H9 (cell line): ENCODE measurements around the gene IRX4. TPM values are rescaled to one million over a fixed set of nuclear protein-coding genes. Genes with fewer than 3 reads are reported as not detected.

ENCODE experiments used
- DNase-seq: peaks from one replicate; pipeline ENCODE4 v3.0.0-alpha.2; 2017
- H2AFZ ChIP-seq: one replicate; pipeline ENCODE4 v1.6.1; 2013; ENCODE audit warnings: mild to moderate bottlenecking, low read length, control low read depth, moderate library complexity
- H2AK5ac ChIP-seq: 2 replicates; pipeline ENCODE4 v1.6.1; 2013; ENCODE audit warnings: low read length, control low read depth, mixed read lengths; ENCODE audit not compliant: insufficient read length
- H2BK120ac ChIP-seq: one replicate; pipeline ENCODE4 v1.6.1; 2013; ENCODE audit warnings: low read depth, mild to moderate bottlenecking, low read length, control low read depth, inconsistent platforms; ENCODE audit not compliant: poor library complexity, severe bottlenecking
- H2BK12ac ChIP-seq: 2 replicates; pipeline ENCODE4 v1.6.1; 2013; ENCODE audit warnings: low read length, control low read depth, mixed read lengths, low read depth; ENCODE audit not compliant: insufficient read length
- H2BK15ac ChIP-seq: 2 replicates; pipeline ENCODE4 v1.6.1; 2013; ENCODE audit warnings: low read depth, low read length, control low read depth
- H2BK20ac ChIP-seq: one replicate; pipeline ENCODE4 v1.6.1; 2013; ENCODE audit warnings: low read depth, mild to moderate bottlenecking, low read length, control low read depth, inconsistent platforms; ENCODE audit not compliant: poor library complexity, severe bottlenecking
- H2BK5ac ChIP-seq: 2 replicates; pipeline ENCODE4 v1.6.1; 2013; ENCODE audit warnings: low read length, control low read depth, mixed read lengths; ENCODE audit not compliant: insufficient read length
- H3K14ac ChIP-seq: 2 replicates; pipeline ENCODE4 v1.6.1; 2013; ENCODE audit warnings: low read length, control low read depth; ENCODE audit not compliant: insufficient read depth
- H3K18ac ChIP-seq: 2 replicates; pipeline ENCODE4 v1.6.1; 2013; ENCODE audit warnings: low read depth, mild to moderate bottlenecking, mixed read lengths, low read length, control low read depth; ENCODE audit not compliant: insufficient read length
- H3K23ac ChIP-seq: 2 replicates; pipeline ENCODE4 v1.6.1; 2013; ENCODE audit warnings: low read length, control low read depth, mixed read lengths, low read depth; ENCODE audit not compliant: insufficient read length
- H3K23me2 ChIP-seq: 2 replicates; pipeline ENCODE4 v1.6.1; 2013; ENCODE audit warnings: low read depth, mild to moderate bottlenecking, mixed read lengths, low read length, control low read depth; ENCODE audit not compliant: insufficient read length, poor library complexity, severe bottlenecking
- H3K27ac ChIP-seq: 2 replicates; pipeline ENCODE4 v1.5.1; 2013; ENCODE audit warnings: low read length, control low read depth, mixed read lengths, low read depth; ENCODE audit not compliant: insufficient read length
- H3K27me3 ChIP-seq: 2 replicates; pipeline ENCODE4 v1.6.1; 2013; ENCODE audit warnings: low read length, control low read depth, inconsistent platforms; ENCODE audit not compliant: insufficient read depth
- H3K4ac ChIP-seq: 2 replicates; pipeline ENCODE4 v1.6.1; 2013; ENCODE audit warnings: low read depth, mild to moderate bottlenecking, control low read depth, inconsistent platforms, low read length, moderate library complexity
- H3K4me1 ChIP-seq: 2 replicates; pipeline ENCODE4 v1.6.1; 2013; ENCODE audit warnings: low read length, control low read depth, inconsistent platforms; ENCODE audit not compliant: insufficient read depth
- H3K4me2 ChIP-seq: 2 replicates; pipeline ENCODE4 v1.6.1; 2013; ENCODE audit warnings: low read length, control low read depth, mixed read lengths; ENCODE audit not compliant: insufficient read length, insufficient read depth
- H3K56ac ChIP-seq: 2 replicates; pipeline ENCODE4 v1.6.1; 2013; ENCODE audit warnings: low read depth, mild to moderate bottlenecking, mixed read lengths, low read length, control low read depth; ENCODE audit not compliant: insufficient read length
- H3K79me1 ChIP-seq: 2 replicates; pipeline ENCODE4 v1.6.1; 2013; ENCODE audit warnings: low read depth, mild to moderate bottlenecking, moderate library complexity, low read length, control low read depth, inconsistent platforms; ENCODE audit not compliant: insufficient read depth, poor library complexity, severe bottlenecking
- H3K79me2 ChIP-seq: 2 replicates; pipeline ENCODE4 v1.6.1; 2013; ENCODE audit warnings: low read length, control low read depth, inconsistent platforms; ENCODE audit not compliant: insufficient read depth
- H3K9ac ChIP-seq: 2 replicates; pipeline ENCODE4 v1.6.1; 2013; ENCODE audit warnings: low read length, control low read depth, mixed read lengths; ENCODE audit not compliant: insufficient read length; ENCODE audit errors: extremely low read depth
- H3K9me3 ChIP-seq: one replicate; pipeline ENCODE4 v1.6.1; 2013; ENCODE audit warnings: low read depth, low read length, inconsistent platforms; ENCODE audit not compliant: control insufficient read depth
- H3T11ph ChIP-seq: one replicate; pipeline ENCODE4 v1.6.1; 2013; ENCODE audit warnings: mild to moderate bottlenecking, low read length, control low read depth, inconsistent platforms
- H4K20me1 ChIP-seq: one replicate; pipeline ENCODE4 v1.6.1; 2013; ENCODE audit not compliant: control insufficient read depth, insufficient read length, insufficient read depth
- H4K5ac ChIP-seq: 2 replicates; pipeline ENCODE4 v1.6.1; 2013; ENCODE audit warnings: low read depth, mild to moderate bottlenecking, mixed read lengths, low read length, control low read depth; ENCODE audit not compliant: insufficient read length
- H4K8ac ChIP-seq: replicated peaks from 2 replicates; pipeline ENCODE4 v1.6.1; 2013; ENCODE audit warnings: low read length, control low read depth, mixed read lengths, low read depth; ENCODE audit not compliant: insufficient read length
- H4K91ac ChIP-seq: 2 replicates; pipeline ENCODE4 v1.6.1; 2013; ENCODE audit warnings: low read depth, mild to moderate bottlenecking, moderate library complexity, mixed read lengths, low read length, control low read depth; ENCODE audit not compliant: insufficient read length
- H3K27ac Mint-ChIP-seq, 3 experiments: 2 replicates in 2 of 3; 3 replicates in 1 of 3; pipeline ENCODE4 v1.8.0; 2020 to 2021; ENCODE audit warnings: mixed read lengths in 3 of 3, mild to moderate bottlenecking in 1 of 3, moderate library complexity in 1 of 3
- H3K27me3 Mint-ChIP-seq: 2 replicates; pipeline ENCODE4 v1.8.0; 2021; ENCODE audit warnings: low read depth, mild to moderate bottlenecking, moderate library complexity, mixed read lengths
- H3K36me3 Mint-ChIP-seq, 3 experiments: 2 replicates in 2 of 3; 3 replicates in 1 of 3; pipeline ENCODE4 v1.8.0; 2020 to 2021; ENCODE audit warnings: low read depth in 3 of 3, mixed read lengths in 3 of 3; ENCODE audit not compliant: insufficient read depth in 1 of 3
- H3K4me1 Mint-ChIP-seq, 2 experiments: 2 replicates each; pipeline ENCODE4 v1.8.0; 2020; ENCODE audit warnings: mixed read lengths in 2 of 2
- H3K4me3 Mint-ChIP-seq, 2 experiments: 2 replicates in 1 of 2; 3 replicates in 1 of 2; pipeline ENCODE4 v1.8.0; 2020 to 2021; ENCODE audit warnings: mild to moderate bottlenecking in 2 of 2, mixed read lengths in 2 of 2, moderate library complexity in 1 of 2
- H3K9me3 Mint-ChIP-seq, 2 experiments: 2 replicates in 1 of 2; 3 replicates in 1 of 2; pipeline ENCODE4 v1.8.0; 2020; ENCODE audit warnings: mild to moderate bottlenecking in 2 of 2, mixed read lengths in 2 of 2, moderate library complexity in 1 of 2
- WGBS: extraction: QIAGEN DNeasy Blood & Tissue Kit; methylation state at CpG from one replicate; pipeline ENCODE4 v1.1.7; 2013; ENCODE audit warnings: missing lambda C conversion rate, low lambda C conversion rate, mixed read lengths; ENCODE audit not compliant: insufficient read length; ENCODE audit errors: extremely low coverage; 5-methylcytosine and 5-hydroxymethylcytosine counted together
- total RNA-seq: library from RNA; stranded (reverse); gene quantifications from 2 replicates; pipeline ENCODE4 v1.2.1, GENCODE V29; 2021
- TF ChIP-seq, protein P1 (sequence below): fragments of 200-600 bp; sonication (generic); conservative IDR thresholded peaks from 3 replicates; pipeline ENCODE4 v1.8.0; 2021; ENCODE audit warnings: antibody characterized with exemption, mild to moderate bottlenecking

The IRX4 gene
- total RNA-seq, 1 experiment from 2014 or later = 3.2 TPM

DNA sequence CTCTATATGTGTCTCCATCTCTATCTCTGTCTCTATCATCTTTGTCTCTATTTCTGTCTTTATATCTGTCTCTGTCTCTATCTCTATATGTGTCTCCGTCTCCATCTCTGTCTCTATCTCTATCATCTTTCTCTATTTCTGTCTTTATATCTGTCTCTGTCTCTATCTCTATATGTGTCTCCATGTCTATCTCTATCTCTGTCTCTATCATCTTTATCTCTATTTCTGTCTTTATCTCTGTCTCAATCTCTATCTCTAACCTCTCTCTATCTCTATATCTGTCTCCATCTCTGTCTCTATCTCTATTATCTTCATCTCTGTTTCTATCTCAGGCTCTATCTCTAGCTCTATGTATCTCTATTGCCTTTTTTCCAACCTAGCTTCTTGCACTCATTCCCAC, 37.0 kb downstream of the IRX4 start:
- no peaks in the 10 kb centered on the region for H4K20me1 ChIP-seq
- no peaks in the 10 kb centered on the region for H3K79me2 ChIP-seq
- H4K5ac ChIP-seq = no peak overlapping the region
- no peaks in the 10 kb centered on the region for H3K9me3 ChIP-seq
- no peak overlapping the region for H4K8ac ChIP-seq
- H2BK12ac ChIP-seq = no peak overlapping the region
- no peak overlapping the region for H3K4ac ChIP-seq
- H2BK20ac ChIP-seq = no peak overlapping the region
- no peak overlapping the region for H3K18ac ChIP-seq
- H3K27me3 ChIP-seq = peaks cover 22% of the 10 kb centered on the region; the same call in 1 of the 2 replicates
- Mint-ChIP-seq H3K27me3 (peaks cover 50% of the 10 kb centered on the region), H3K4me3 (no peak overlapping the region), H3K27ac (no peak overlapping the region), H3K9me3 (no peaks in the 10 kb centered on the region), H3K36me3 (no peaks in the 10 kb centered on the region; a peak in 1 of 7 replicates), H3K4me1 (peaks cover 9 to 10% of the 10 kb centered on the region in 2 experiments)
- no peak overlapping the region for H2BK15ac ChIP-seq
- no peak overlapping the region for H3K56ac ChIP-seq
- H2AFZ ChIP-seq = no peak overlapping the region
- no peak overlapping the region for H2AK5ac ChIP-seq
- H3K23me2 ChIP-seq = no peaks in the 10 kb centered on the region
- no peak for DNase-seq
- H3K14ac ChIP-seq = no peak overlapping the region
- no peak overlapping the region for H3K23ac ChIP-seq
- no peak overlapping the region for H2BK5ac ChIP-seq
- H3T11ph ChIP-seq = no peak overlapping the region
- TF ChIP-seq, protein P1, sequence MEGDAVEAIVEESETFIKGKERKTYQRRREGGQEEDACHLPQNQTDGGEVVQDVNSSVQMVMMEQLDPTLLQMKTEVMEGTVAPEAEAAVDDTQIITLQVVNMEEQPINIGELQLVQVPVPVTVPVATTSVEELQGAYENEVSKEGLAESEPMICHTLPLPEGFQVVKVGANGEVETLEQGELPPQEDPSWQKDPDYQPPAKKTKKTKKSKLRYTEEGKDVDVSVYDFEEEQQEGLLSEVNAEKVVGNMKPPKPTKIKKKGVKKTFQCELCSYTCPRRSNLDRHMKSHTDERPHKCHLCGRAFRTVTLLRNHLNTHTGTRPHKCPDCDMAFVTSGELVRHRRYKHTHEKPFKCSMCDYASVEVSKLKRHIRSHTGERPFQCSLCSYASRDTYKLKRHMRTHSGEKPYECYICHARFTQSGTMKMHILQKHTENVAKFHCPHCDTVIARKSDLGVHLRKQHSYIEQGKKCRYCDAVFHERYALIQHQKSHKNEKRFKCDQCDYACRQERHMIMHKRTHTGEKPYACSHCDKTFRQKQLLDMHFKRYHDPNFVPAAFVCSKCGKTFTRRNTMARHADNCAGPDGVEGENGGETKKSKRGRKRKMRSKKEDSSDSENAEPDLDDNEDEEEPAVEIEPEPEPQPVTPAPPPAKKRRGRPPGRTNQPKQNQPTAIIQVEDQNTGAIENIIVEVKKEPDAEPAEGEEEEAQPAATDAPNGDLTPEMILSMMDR = no peak
- no peak overlapping the region for H3K9ac ChIP-seq
- H3K4me2 ChIP-seq = no peak overlapping the region
- no peaks in the 10 kb centered on the region for H3K79me1 ChIP-seq
- H3K4me1 ChIP-seq = peaks cover 2% of the 10 kb centered on the region; the same call in 1 of the 2 replicates
- no CpG with 5 or more reads among the region's 1 CpG for whole genome bisulfite sequencing
- no peak overlapping the region for H3K27ac ChIP-seq
- no peak overlapping the region for H4K91ac ChIP-seq
- H2BK120ac ChIP-seq = no peak overlapping the region
